Erythroblast (primary cell): Measurements from ENCODE around the gene AKNA.

Source experiments
- GATA1 ChIP-seq: IDR thresholded peaks from 2 replicates; pipeline ENCODE4 v1.6.1; 2011; ENCODE audit warnings: low read depth, mild to moderate bottlenecking, control low read depth, low read length, moderate library complexity
- POLR2A ChIP-seq: IDR thresholded peaks from 2 replicates; pipeline ENCODE4 v1.6.1; 2011; ENCODE audit warnings: mild to moderate bottlenecking, low read length

- TF ChIP-seq POLR2A (no peak), GATA1 (no peak)
These were observed 63.3 kb downstream of the AKNA start for GRCh38 chr9:114324492-114324891.
